Astrocyte of the hippocampus (primary cell): ENCODE results near the gene PLEKHJ1.
A peak's percentile ranks its signal among the peaks of the same experiment; 100 is the strongest.

Source experiments
- DNase-seq: peaks from one replicate; pipeline ENCODE4 v3.0.0; 2011; ENCODE audit warnings: low read depth, low spot score

The PLEKHJ1 gene

DNA sequence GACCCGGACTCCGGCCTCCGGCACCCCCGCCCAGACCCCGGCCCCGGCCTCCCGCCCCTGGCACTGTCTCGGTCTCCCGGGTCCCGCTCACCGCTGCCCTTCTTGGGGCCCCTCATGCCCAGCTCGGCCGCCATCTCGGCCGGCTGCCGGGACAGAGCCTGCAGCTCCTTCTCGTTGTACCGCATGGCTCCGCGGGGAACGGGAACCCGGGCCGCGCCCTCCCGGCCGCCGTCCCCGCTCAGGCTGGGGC is 140 bp downstream of the PLEKHJ1 start:
- no peak for DNase-seq

DNA sequence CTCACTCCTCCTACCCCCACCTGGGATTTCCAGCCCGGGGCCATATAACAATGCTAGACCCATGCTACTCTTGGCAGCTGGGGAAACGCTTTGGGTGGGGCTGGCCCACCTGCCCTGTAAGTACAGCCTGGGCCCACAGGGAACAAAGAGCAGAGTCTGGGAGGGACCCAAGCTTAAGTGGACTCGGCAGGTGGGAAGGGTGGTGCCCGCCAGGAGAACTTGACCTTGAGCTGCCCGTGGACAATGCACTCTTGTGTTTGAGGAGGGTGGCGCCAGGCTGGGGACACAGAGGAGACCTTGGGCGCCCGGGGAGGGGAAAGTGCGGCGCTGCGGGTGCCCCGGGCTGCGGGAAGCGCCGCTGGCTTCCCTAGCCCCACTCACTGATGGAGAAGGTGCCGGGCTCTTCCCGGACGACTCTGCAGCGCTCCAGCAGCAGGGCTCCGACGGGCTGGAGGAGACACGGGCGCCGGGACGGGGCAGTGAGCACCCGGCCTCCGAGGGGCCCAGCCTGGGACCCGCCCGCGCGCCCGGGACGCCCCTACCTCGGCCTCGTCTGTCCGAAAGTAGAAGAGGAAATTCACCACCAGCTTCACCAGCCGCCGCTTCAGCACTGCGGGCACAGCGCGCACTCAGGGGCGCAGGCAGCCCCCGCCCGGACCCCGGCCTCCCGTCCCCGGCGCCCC is 607 bp downstream of the PLEKHJ1 start:
- DNase-seq, result peak; percentile 49

DNA sequence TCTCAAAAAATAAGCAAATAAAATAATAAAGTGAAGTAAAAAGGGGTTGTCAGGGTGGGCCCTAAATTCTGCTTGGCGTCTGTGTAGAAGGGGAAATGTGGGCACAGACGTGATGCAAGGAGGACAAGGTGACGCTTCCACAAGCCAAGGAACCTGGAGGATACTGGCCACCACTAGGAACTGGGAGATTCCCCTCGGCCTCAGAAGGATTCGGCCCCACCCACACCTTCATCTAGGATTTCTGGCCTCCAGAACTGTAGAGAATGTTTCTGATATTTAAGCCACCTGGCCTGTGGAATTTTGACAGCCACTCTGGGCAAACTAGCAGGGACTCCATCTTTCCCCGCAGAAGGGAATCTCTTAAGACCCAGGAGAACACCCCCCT is 1.1 kb downstream of the PLEKHJ1 start:
- DNase-seq, result no peak

DNA sequence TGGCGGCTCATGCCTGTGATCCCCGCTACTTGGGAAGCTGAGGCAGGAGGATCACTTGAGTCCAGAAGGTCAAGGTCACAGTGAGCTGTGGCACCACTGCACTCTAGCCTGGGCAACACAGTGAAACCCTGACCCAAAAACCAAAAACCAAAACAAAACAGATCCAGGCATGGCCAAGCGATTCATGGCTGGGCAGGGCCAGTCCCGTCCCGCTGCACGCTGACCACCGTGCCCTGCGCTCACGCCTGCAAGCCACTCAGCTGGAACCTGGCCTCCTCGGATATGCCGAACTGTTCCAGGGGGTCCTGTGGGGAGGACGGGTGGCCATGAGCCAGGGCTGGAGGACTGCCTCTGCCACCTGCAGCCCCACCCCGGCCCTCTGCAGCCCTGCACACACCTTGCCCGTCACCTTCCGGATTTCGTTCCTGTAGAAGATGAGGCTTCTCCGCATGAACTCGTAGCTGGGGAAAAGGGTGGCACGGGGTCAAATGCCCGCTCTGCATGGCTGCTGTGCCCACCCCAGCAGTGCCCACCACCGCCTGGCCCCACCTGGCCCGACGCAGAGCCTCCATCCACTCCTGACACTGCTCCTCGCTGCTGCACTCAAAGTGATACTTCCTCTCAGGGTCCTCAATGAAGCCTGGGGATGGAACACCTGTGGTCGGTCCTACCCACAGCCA is 2.4 kb downstream of the PLEKHJ1 start:
- no peak for DNase-seq

DNA sequence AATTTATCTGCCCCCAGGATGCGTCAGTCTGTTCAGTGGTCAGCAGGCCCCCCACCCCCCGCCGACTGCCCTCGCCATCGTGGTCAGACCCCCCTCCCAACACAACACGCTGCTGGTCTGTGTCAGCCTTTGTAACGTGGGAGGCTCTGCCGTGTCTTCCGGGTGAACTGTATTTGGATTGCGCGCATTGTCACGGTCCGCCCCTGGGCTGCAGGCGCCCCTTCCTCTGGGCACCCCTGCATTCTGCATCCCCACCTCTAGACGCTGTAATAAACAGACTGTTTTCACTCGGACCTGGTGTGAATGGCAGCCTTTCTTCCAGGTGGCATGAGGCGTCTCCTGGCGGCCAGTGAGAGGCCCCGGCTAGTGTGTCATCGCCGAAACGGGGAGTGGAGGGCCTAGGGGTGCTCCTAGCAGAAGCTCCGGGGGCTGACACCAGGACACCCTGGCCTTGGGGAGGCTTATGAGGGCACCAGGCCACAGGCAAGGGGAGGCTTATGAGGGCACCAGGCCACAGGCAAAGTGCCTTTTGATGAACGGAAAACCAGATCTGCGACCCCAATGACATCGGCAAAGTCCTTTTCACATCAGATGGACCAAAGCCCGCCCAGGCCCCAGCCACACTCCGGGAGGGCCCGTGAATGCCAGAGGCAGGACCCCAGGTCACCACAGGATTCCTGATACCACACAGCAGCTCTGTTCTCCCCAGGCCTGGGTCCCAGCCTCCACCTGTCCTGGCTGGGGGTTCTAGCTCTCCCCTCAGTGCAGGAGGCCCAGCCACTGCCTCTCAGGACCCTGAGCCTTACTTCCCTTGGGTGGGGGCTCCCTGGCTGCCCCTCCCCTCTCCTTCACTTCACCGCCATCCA is 3.6 kb downstream of the PLEKHJ1 start:
- no peak for DNase-seq

DNA sequence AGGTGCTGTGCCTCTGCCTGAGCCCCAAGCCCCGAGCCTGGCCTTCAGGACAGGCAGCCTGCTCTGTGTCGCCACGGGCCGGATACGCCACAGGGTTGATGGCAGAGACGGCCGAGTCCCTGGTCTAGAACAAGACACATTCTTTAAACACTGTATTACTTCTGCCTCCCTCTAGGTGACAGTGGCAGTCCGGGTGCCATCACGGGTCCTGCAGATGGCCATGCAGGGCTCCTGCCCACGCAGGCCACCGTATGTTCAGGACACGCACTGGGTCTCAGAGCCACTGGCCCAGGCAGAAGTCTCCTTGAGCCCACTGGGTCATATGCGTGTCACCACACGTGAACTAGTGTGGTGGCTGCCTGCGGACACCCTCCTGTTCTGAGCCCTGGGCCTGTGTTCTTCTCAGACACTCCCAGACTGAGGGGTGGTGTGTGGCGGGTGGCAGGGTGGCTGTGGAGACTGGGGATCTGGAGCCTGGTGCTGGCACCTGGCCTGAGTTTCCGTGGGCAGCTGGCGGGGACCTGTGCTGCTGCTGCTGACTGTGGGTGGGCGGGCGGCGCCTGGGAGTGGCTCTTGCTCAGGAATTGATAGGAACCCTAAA is 4.4 kb downstream of the PLEKHJ1 start:
- peak; percentile 25 for DNase-seq

DNA sequence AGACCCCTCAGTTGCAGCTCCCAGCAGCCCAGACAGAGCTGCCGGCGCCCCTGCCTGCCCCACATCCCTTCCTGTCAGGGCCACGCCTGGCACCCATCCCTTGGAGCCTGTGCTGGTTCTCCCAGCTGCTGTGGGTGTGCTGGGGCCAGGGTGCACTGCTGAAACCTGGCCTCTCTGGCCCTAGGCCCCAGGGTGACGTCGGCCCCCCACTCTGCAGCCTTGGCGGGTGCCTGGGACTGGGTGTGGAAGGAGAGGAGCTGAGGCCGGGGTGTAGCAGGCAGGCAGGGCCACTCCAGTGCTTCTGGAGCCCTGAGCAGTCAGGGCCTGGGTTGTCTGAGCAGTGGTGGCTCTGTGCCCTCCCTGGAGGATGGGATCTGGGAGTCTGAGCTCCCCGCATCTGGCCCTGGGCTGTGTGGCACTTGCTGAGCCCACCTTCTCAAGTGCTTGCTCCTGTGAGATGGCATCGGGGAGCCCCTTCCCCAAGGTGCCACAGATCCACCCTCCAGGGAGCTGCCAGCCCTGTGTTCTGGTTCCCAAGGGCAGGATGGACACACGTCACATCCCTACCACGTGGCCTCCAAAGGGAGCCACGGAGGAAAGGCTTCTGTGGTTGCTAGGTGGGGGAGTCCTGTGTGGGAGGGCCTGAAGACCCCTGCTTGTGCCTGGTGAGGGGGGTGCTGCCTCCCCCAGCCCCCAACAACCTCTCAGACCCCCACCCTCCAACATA is 5.2 kb downstream of the PLEKHJ1 start:
- no peak for DNase-seq

DNA sequence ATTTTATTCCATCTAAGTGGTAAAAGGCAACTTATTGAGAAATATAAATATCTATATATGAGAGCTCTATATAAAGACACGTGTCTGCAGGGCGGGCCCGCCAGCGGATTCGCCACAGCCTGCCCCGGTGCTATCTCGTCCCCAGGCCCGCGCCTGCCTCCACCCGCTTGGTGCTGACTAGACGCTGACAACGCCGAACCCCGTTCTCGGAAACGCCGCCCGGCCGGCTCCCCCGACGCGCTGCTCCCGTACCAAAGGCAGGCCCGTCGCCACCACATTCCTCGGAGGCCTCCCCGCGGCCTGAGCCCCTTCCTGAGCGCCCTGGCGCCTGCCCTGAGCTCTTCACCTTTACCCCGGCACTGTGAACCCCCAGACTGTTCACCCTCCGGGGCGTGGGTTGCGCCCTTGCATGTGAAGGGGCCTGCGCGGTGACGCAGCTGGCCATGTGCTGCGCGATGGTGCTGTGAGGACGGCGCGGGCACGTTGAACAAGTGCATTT is 6.0 kb downstream of the PLEKHJ1 start:
- no peak for DNase-seq

DNA sequence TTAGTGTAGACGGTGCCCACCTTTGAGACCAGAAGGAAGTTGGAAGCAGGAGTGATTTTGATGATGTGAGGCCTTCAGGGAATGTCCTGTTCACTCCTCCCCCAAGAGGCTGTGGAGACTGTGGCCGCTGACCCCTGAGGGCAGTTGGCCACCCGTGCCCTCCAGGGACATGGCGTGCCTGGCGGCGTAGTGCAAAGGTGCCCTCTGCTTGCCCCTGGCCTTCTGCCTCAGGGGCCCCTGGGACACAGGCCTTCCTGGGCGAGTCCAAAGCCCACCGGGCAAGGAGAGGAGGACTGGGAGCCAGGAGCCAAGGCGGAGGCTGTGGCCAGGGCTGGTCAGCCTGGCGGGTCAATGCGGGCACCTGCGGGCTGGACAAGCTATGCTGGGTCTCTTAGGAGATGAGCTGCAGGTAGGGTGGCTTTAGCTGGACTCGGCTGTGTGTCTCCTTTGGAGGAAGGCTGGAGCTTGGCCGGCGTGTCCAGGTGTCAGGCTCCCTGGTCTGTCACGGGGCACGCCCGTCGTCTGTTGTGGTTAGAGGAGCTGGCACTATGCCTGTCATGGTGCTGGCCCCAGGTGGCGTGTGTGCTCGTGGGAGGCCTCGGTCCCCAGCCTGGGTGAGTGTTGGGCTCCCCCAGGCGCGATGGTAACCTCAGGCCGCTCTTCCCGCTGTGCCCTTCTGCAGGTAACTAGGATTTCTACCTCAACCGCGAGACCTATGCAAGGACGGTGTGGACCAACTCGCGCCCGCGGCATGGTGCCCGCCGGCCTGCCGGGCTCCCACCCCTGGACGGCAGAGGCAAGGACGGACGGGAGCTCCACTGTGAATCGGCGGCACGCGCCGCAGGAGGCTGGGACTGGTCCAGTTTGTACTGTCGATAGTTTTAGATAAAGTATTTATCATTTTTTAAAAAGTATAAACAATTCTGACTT is 6.8 kb downstream of the PLEKHJ1 start:
- no peak for DNase-seq

DNA sequence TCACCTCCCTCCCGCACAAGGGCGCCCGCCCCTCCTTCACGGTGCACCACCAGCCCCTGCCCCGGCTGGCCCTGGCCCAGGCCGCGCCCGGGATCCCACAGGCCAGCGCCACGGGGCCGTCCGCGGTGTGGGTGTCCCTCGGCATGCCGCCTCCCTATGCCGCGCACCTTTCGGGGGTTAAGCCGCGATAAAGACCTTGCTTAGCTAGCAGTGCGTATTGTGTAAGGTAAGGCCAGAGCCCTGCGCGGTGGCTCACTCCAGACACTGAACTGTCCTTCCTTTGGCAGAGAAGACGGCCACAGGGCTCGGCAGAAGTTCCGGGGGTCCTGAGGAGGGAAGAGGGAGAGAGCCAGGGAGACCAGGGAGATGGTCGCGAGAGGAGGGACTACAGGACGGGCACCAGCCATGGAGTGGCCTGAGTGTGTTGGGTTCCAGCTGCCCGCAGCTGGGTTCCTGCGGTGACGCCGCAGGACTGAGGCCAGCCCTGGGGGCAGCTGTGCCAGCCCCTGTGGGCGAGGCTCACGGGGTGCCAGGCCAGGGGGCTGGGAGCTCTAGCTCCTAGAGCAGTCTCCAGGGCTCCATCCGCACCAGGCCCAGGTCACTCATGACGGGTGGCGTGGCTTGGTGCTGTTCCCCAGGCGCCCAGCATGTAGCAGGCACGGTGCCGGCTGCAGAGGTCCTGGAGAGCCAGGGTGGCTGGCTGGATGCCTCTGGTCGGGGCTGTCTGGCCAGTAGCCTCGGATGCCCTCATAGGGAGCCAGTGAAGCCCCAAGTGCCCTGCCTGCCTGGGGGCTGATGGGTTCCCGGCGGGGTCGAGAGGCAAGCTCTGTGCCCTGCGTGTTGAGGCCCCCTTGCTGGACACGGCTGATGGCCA is 7.7 kb downstream of the PLEKHJ1 start:
- no peak for DNase-seq

DNA sequence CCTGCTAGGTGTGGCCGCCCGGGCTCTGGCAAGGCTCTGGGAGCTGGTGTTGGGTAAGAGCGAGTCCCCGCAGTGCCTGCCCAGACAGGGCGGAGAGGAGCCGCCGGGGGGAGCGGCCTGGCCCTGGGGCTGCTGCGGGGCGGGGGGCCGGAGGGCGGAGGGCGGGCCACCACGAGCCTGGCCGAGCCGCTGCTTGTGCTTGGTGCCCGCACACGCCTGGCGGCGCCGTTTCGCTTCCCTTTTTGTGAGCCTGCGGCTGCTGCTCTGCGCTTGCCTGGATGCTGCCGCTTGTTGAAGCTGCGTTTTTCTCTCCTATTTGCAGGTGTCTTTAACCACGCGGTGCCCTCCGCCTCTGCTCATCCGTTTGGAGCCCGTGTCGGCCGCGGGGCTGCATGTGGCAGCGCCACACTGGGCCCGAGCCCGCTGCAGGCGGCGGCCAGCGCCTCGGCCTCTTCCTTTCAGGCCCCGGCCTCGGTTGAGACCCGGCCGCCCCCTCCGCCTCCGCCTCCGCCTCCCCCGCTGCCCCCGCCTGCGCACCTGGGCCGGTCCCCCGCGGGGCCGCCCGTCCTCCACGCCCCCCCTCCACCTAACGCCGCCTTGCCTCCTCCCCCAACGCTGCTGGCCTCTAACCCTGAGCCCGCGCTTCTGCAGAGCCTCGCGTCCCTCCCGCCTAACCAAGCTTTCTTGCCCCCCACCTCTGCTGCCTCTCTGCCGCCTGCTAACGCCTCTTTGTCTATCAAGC is 8.5 kb downstream of the PLEKHJ1 start:
- DNase-seq, result no peak

DNA sequence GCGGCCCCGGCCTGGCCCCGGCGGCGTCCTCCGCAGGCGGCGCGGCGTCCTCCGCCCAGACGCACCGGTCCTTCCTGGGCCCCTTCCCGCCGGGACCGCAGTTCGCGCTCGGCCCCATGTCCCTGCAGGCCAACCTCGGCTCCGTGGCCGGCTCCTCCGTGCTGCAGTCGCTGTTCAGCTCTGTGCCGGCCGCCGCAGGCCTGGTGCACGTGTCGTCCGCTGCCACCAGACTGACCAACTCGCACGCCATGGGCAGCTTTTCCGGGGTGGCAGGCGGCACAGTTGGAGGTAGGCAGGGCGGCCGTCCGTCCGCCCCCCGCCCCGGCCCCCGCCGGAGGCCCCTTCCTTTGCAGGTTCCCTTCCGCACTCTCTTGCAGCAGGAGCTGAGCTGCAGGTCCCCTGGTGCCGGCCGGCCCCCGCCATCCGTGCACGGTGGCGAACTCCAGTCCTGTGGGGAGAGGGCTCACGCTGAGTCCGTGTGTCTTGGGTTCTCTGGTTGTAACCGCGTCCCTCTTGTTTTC is 9.2 kb downstream of the PLEKHJ1 start:
- no peak for DNase-seq

DNA sequence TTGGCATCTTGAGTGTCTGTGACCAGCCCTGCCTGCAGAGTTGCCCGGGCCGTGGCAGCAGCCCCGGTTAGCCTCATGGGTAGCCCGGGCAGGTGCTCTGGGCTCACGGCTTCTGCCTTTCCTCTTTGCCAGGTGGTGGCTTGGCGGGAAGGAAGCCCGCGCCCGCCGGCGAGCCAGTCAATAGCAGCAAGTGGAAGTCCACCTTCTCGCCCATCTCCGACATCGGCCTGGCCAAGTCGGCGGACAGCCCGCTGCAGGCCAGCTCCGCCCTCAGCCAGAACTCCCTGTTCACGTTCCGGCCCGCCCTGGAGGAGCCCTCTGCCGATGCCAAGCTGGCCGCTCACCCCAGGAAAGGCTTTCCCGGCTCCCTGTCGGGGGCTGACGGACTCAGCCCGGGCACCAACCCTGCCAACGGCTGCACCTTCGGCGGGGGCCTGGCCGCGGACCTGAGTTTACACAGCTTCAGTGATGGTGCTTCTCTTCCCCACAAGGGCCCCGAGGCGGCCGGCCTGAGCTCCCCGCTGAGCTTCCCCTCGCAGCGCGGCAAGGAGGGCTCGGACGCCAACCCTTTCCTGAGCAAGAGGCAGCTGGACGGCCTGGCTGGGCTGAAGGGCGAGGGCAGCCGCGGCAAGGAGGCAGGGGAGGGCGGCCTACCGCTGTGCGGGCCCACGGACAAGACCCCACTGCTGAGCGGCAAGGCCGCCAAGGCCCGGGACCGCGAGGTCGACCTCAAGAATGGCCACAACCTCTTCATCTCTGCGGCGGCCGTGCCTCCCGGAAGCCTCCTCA is 9.9 kb downstream of the PLEKHJ1 start:
- DNase-seq, result no peak

DNA sequence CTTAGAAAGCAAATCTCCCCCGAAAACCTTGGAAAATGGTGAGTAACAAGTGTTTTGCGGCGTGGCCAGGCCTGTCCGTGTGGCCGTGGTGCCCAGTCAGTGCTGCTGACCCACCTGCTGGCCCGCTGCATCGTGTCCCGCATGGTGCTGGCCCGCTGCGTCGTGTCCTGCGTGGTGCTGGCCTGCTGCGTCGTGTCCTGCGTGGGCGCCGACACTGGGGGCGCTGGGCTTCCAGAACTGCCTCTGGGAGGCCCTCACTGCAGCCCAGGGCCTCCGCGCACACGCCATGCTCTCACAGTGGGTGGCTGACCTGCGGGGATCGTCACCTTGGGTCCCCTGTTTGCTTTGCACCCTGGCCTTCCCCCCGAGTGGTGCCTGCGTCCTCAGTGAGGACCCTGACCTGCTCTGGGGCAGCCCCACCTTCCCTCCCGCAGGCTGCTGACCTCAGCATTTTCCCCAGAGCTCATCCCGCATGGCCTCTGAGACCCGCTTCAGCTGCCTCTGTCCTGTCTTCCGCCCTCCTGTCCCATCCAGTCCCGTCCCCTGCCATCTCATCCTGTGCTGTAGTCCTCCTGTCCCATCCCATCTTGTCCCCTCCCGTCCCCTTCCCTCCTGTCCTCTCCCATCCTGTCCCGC is 10.6 kb downstream of the PLEKHJ1 start:
- no peak for DNase-seq

DNA sequence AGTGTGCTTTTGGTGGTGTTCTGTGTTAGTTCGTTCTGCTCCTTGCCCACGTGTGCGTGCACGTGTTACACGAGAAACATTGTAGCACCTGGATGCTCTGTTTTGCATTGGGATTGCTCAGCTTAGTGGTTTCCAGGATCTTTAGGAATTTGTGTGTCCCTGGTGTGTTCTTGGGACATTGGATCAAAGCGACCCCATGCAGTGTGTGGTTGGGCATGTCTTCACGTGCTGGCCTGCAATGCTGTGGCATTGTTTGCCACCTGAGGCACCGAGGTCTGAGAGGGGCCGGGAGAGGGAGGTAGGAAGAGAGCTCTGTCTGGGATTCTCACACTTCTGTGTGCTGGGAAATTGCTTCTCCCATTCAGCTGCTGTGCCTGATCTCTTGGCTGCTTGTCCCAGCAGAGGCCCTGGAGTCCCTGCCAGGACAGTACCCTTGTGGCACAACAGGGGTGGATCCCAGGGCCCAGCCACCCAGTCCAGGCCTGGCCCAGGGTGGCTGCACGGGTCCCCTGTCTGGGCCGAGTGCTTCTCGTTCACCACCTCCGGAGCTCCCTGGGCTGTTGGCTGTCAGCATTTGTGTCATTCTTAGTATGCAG is 11.3 kb downstream of the PLEKHJ1 start:
- no peak for DNase-seq

DNA sequence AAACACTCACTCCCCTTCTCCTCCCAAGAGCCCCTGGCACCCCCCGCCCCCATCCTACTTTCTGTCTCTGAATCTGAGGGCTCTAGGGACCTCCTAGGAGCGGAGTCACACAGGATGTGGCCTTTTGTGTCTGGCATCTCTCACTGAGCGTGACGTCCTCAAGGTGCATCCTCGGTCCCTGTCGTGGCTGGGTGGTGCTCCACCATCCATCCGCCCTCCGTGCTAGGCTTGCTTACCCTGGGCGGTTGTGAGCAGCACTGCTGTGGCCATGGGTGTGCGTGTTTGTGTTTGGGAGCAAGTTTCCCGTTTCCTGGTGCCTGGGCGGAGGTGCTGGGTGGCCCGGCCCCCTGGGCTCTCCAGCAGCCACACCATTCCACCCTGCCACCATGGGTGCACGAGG is 12.2 kb downstream of the PLEKHJ1 start:
- no peak for DNase-seq

DNA sequence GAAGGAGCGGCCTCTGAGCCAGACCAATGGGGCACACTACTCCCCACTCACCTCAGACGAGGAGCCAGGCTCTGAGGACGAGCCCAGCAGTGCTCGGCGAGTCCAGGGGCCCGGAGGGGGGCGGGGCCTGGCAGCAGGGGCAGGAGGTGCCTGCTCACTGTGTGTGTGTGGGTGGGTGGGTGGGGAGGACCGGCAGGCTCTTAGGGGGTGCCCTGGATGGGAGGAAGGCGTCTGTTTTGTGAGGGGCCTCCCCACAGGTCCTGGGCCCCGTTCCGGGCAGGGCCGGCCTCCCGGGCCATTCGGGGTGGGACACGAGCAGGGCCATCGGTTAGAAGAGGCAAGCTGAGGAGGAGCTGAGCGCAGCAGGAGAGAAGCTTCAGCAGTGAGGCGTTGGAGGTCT is 12.7 kb downstream of the PLEKHJ1 start:
- DNase-seq, result no peak
